Suprapubic skin (tissue), 3 donors: ENCODE results near the gene ARPP19.

Experiments used
- EP300 ChIP-seq: sonication (generic); formaldehyde crosslinking; IDR thresholded peaks from one replicate; pipeline ENCODE4 v1.6.1; 2017; ENCODE audit warnings: antibody characterized with exemption
- POLR2A ChIP-seq, 2 donors: fragments of 450-650 bp; IDR thresholded peaks; one replicate each; pipeline ENCODE4 v1.6.1; 2017; ENCODE audit warnings: antibody characterized with exemption in 2 of 2, mild to moderate bottlenecking in 2 of 2, moderate library complexity in 2 of 2
- TF ChIP-seq, protein P1 (sequence below), 2 donors: fragments of 200-600 bp in 1 of 2; fragments of 450-650 bp in 1 of 2; sonication (generic) in 1 of 2; IDR thresholded peaks; one replicate each; pipeline ENCODE4 v1.5.1; 2016 to 2019; ENCODE audit warnings: antibody characterized with exemption in 2 of 2, mild to moderate bottlenecking in 1 of 2, moderate library complexity in 1 of 2

- TF ChIP-seq, protein P1, sequence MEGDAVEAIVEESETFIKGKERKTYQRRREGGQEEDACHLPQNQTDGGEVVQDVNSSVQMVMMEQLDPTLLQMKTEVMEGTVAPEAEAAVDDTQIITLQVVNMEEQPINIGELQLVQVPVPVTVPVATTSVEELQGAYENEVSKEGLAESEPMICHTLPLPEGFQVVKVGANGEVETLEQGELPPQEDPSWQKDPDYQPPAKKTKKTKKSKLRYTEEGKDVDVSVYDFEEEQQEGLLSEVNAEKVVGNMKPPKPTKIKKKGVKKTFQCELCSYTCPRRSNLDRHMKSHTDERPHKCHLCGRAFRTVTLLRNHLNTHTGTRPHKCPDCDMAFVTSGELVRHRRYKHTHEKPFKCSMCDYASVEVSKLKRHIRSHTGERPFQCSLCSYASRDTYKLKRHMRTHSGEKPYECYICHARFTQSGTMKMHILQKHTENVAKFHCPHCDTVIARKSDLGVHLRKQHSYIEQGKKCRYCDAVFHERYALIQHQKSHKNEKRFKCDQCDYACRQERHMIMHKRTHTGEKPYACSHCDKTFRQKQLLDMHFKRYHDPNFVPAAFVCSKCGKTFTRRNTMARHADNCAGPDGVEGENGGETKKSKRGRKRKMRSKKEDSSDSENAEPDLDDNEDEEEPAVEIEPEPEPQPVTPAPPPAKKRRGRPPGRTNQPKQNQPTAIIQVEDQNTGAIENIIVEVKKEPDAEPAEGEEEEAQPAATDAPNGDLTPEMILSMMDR (IDR thresholded peaks at IDR 0.05): no peak
- TF ChIP-seq POLR2A (IDR thresholded peaks at IDR 0.05) (no peak), EP300 (no peak)
Observed at GRCh38 chr15:52556524-52557273, 12.1 kb downstream of the ARPP19 start.
